DND-41 (cell line): Measurements from ENCODE around the gene ZNF609.
"Not testable (repeated sequence)": the region's sequence is repeated elsewhere in the genome, so short reads cannot be mapped to it uniquely, and the experiment has no call there.

Experiments
- ATAC-seq: fragments of 200-7000 bp; cut with Tn5 transposase; 3 replicates; pipeline ENCODE4 v1.9.1; 2021; ENCODE audit warnings: low read depth; ENCODE audit not compliant: insufficient read depth
- DNase-seq: peaks from one replicate; pipeline ENCODE4 v3.0.0-alpha.2; 2020
- H2AFZ ChIP-seq: 2 replicates; pipeline ENCODE4 v1.6.0; 2012; ENCODE audit warnings: low read depth, low read length
- H3K27ac ChIP-seq: 2 replicates; pipeline ENCODE4 v1.5.1; 2012; ENCODE audit warnings: low read length, inconsistent platforms
- H3K27me3 ChIP-seq: fragments of 200-600 bp; sonication (generic); 2 replicates; pipeline ENCODE4 v1.6.0; 2012; ENCODE audit warnings: low read length, mild to moderate bottlenecking, inconsistent platforms; ENCODE audit not compliant: insufficient read depth, poor library complexity
- H3K36me3 ChIP-seq: 2 replicates; pipeline ENCODE4 v1.5.1; 2012; ENCODE audit warnings: low read length, inconsistent platforms; ENCODE audit not compliant: insufficient read depth
- H3K4me1 ChIP-seq: 2 replicates; pipeline ENCODE4 v1.5.1; 2012; ENCODE audit warnings: mild to moderate bottlenecking, low read length; ENCODE audit not compliant: insufficient read depth
- H3K4me2 ChIP-seq: 2 replicates; pipeline ENCODE4 v1.6.0; 2012; ENCODE audit warnings: mild to moderate bottlenecking, moderate library complexity, low read length, inconsistent platforms; ENCODE audit not compliant: insufficient read depth
- H3K4me3 ChIP-seq, 2 experiments: fragments of 200-600 bp in 1 of 2; shearing (Covaris generic) in 1 of 2; 2 replicates each; pipeline ENCODE4 v1.5.1; 2012 to 2016; ENCODE audit warnings: inconsistent platforms in 2 of 2, low read length in 2 of 2, mild to moderate bottlenecking in 2 of 2, low read depth in 1 of 2, moderate library complexity in 1 of 2
- H3K79me2 ChIP-seq: 2 replicates; pipeline ENCODE4 v1.6.0; 2012; ENCODE audit warnings: low read length, inconsistent platforms; ENCODE audit not compliant: insufficient read depth
- H3K9ac ChIP-seq: 2 replicates; pipeline ENCODE4 v1.6.0; 2012; ENCODE audit warnings: low read depth, mild to moderate bottlenecking, inconsistent platforms, low read length, moderate library complexity
- H3K9me3 ChIP-seq: 2 replicates; pipeline ENCODE4 v1.5.1; 2012; ENCODE audit warnings: low read length, moderate library complexity, mild to moderate bottlenecking, inconsistent platforms; ENCODE audit not compliant: insufficient read depth, severe bottlenecking
- H4K20me1 ChIP-seq: 2 replicates; pipeline ENCODE4 v1.6.0; 2012; ENCODE audit warnings: low read length; ENCODE audit not compliant: insufficient read depth
- CTCF ChIP-seq: IDR thresholded peaks from 2 replicates; pipeline ENCODE4 v1.5.1; 2012; ENCODE audit warnings: borderline replicate concordance, low read length, moderate library complexity, mild to moderate bottlenecking; ENCODE audit not compliant: poor library complexity, severe bottlenecking; ENCODE audit errors: extremely low read depth
- EZH2 ChIP-seq: IDR thresholded peaks from 3 replicates; pipeline ENCODE4 v1.6.1; 2012; ENCODE audit warnings: borderline replicate concordance, low read depth, mild to moderate bottlenecking, moderate library complexity, low read length, inconsistent platforms; ENCODE audit not compliant: severe bottlenecking

The ZNF609 gene

DNA sequence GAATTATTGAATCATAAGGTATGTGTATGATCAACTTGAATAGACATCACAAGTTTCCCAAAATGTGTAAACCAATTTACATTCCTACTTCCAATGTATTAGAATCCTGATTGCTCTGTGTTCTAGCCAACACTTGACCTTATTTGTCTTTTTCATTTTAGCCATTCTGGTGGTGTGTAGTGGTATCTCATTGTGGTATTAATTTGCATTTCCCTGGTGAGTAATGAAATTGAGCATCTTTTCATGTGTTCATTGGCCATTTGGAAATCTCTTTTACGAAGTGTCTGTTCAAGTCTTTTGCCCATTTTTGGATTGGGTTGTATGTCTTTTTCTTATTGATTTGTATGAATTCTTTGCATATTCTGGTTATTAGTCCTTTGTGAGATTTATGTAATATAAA, 177.0 kb downstream of the ZNF609 start:
- no peak overlapping the region for H2AFZ ChIP-seq
- H3K4me3 ChIP-seq, result no peak overlapping the region
- H3K9ac ChIP-seq, result no peak overlapping the region
- ATAC-seq, result no peak
- no peak for DNase-seq
- H3K4me2 ChIP-seq, result no peak overlapping the region
- H3K36me3 ChIP-seq, result peaks cover 23% of the 10 kb centered on the region; the same call in 1 of the 2 replicates
- no peak overlapping the region for H3K27ac ChIP-seq
- peaks cover 28% of the 10 kb centered on the region for H3K4me1 ChIP-seq
- H3K27me3 ChIP-seq, result no peaks in the 10 kb centered on the region
- H4K20me1 ChIP-seq, result 0 out of 2 replicates have a peak, but pooled peaks cover 3% of the 10 kb centered on the region
- H3K79me2 ChIP-seq, result peaks cover 57% of the 10 kb centered on the region
- peaks cover 4% of the 10 kb centered on the region for H3K9me3 ChIP-seq
- no peak for TF ChIP-seq CTCF
- no peak for TF ChIP-seq EZH2

DNA sequence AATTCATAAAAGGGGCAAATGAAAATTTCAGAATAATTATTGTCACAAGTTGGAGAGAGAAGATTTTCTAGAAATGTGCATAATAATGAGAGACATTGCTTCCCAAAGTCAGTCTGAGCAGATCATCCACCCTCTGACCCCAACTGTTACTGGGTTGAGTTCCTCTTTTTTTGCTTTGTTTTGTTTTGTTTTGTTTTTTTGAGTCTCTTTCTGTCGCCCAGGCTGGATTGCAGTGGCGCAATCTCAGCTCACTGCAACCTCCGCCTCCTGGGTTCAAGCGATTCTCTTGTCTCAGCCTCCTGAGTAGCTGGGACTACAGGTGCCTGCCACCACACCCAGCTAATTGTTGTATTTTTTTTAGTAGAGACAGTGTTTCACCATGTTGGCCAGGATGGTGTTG, 179.4 kb downstream of the ZNF609 start:
- not testable (repeated sequence) for H3K27me3 ChIP-seq, H3K4me1 ChIP-seq, H4K20me1 ChIP-seq, H3K9me3 ChIP-seq, H2AFZ ChIP-seq, H3K9ac ChIP-seq, H3K4me3 ChIP-seq, ATAC-seq, H3K27ac ChIP-seq, H3K4me2 ChIP-seq, DNase-seq
- peaks cover 23% of the 10 kb centered on the region; the same call in 1 of the 2 replicates for H3K36me3 ChIP-seq
- peaks cover 56% of the 10 kb centered on the region for H3K79me2 ChIP-seq

DNA sequence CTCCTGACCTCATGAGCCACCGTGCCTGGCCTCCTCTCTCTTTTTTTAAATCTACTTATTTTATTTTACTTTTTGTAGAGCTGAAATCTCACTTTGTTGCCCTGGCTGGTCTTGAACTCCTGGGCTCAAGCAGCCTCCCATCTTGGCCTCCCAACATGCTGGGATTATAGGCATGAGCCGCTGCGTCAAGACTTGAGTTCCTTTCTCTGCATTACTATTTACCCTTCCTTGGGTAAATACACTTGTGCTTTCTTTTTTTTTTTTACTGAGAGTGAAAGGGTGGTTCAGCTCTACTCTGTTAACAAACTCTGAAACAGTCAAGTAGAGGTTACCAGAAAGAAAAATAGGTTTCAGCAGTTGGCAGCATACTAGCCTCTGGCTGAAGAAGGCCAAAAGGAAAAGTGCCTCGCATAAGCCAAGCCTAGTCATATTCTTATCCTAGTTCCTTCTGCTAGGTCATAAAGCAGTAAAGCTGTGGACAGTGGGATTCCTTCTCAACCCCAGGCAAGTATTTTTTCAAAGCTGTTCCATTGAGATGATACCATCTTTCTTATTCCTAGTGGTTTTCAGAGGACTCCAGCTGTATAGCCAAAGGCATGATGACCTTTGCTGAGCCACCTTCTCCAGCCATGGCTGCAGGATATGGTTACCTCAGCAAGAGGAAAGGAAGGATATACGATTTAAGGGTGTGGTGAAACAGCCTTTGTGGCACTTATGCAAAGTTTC, 179.9 kb downstream of the ZNF609 start:
- Histone ChIP-seq H3K79me2 (peaks cover 50% of the 10 kb centered on the region), H4K20me1 (no peaks in the 10 kb centered on the region), H3K4me1 (no peaks in the 10 kb centered on the region; the same call in 1 of the 2 replicates), H3K9ac (no peak overlapping the region), H3K4me2 (no peak overlapping the region), H3K36me3 (peaks cover 23% of the 10 kb centered on the region; the same call in 1 of the 2 replicates), H3K27ac (no peak overlapping the region), H3K4me3 (no peak overlapping the region), H2AFZ (no peak overlapping the region), H3K9me3 (peaks cover 4% of the 10 kb centered on the region), H3K27me3 (no peaks in the 10 kb centered on the region)
- no peak for ATAC-seq
- TF ChIP-seq EZH2 (no peak), CTCF (no peak)
- no peak for DNase-seq

DNA sequence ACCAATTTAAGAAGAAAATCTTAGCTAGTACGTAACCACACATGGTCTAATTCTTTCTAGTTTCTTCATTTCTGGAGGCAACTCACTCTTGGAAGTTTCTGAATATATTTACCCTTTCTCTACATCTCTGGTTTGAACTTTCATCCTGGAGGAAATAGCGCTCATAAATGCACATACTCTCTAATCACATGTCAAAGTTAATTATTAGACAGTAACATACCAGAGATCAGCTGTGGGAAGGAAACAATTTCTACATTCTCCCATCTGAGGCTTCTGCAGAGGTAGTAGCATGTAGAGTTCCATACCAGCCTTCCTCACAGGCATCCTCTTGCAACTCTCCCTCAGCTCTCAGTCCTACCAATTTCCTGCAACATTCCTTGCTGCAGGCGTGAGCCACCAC, 182.5 kb downstream of the ZNF609 start:
- 0 out of 2 replicates have a peak, but pooled peaks cover 6% of the 10 kb centered on the region for H3K36me3 ChIP-seq
- H3K4me3 ChIP-seq, result no peak overlapping the region
- H3K27ac ChIP-seq, result no peak overlapping the region
- no peaks in the 10 kb centered on the region for H3K9me3 ChIP-seq
- H3K79me2 ChIP-seq, result peaks cover 34% of the 10 kb centered on the region
- ATAC-seq (no peak), DNase-seq (no peak)
- no peak for TF ChIP-seq CTCF
- TF ChIP-seq EZH2, result no peak
- no peak overlapping the region for H3K9ac ChIP-seq
- no peaks in the 10 kb centered on the region; the same call in 1 of the 2 replicates for H4K20me1 ChIP-seq
- no peak overlapping the region for H3K4me2 ChIP-seq
- H3K4me1 ChIP-seq, result no peaks in the 10 kb centered on the region
- no peaks in the 10 kb centered on the region for H3K27me3 ChIP-seq
- H2AFZ ChIP-seq, result no peak overlapping the region
